OCI-LY1 (cell line): Measurements from ENCODE around the gene TMEM156.

Experiments
- H2AFZ ChIP-seq: fragments of 200-600 bp; sonication (generic), shearing (Covaris generic); 2 replicates; pipeline ENCODE4 v1.6.0; 2014; ENCODE audit warnings: antibody characterized with exemption, mild to moderate bottlenecking, low read length
- H3F3A ChIP-seq: fragments of 200-600 bp; sonication (generic), shearing (Covaris generic); 2 replicates; pipeline ENCODE4 v1.6.0; 2014; ENCODE audit warnings: mild to moderate bottlenecking, antibody characterized with exemption, low read length, moderate library complexity; ENCODE audit not compliant: insufficient read depth
- H3K27ac ChIP-seq: fragments of 200-600 bp; sonication (generic); 2 replicates; pipeline ENCODE4 v1.5.1; 2014; ENCODE audit warnings: low read length, mixed run types, mild to moderate bottlenecking, low read depth; ENCODE audit not compliant: poor library complexity, severe bottlenecking
- H3K27me3 ChIP-seq: fragments of 200-600 bp; sonication (generic); 2 replicates; pipeline ENCODE4 v1.6.0; 2014; ENCODE audit warnings: antibody characterized with exemption, mild to moderate bottlenecking, low read length, moderate library complexity; ENCODE audit not compliant: insufficient read depth
- H3K36me3 ChIP-seq: fragments of 200-600 bp; sonication (generic); 2 replicates; pipeline ENCODE4 v1.6.1; 2014; ENCODE audit warnings: mild to moderate bottlenecking, antibody characterized with exemption, low read length, moderate library complexity, mixed read lengths; ENCODE audit not compliant: insufficient read depth
- H3K4me1 ChIP-seq: fragments of 200-600 bp; sonication (generic); 2 replicates; pipeline ENCODE4 v1.5.1; 2014; ENCODE audit warnings: mild to moderate bottlenecking, low read length, moderate library complexity; ENCODE audit not compliant: insufficient read depth, severe bottlenecking
- H3K4me2 ChIP-seq: fragments of 200-600 bp; sonication (generic), shearing (Covaris generic); 2 replicates; pipeline ENCODE4 v1.6.1; 2014; ENCODE audit warnings: low read length
- H3K4me3 ChIP-seq: fragments of 200-600 bp; sonication (generic); 2 replicates; pipeline ENCODE4 v1.5.1; 2014; ENCODE audit warnings: low read length, low read depth, mild to moderate bottlenecking, mixed read lengths; ENCODE audit not compliant: poor library complexity, severe bottlenecking
- H3K79me2 ChIP-seq: fragments of 200-600 bp; shearing (Covaris generic); 2 replicates; pipeline ENCODE4 v1.6.1; 2016; ENCODE audit warnings: mixed run types, low read length, mixed read lengths; ENCODE audit not compliant: insufficient read depth
- H3K9ac ChIP-seq: fragments of 200-600 bp; sonication (generic), shearing (Covaris generic); 2 replicates; pipeline ENCODE4 v1.6.1; 2014; ENCODE audit warnings: mild to moderate bottlenecking, low read length, mixed read lengths
- H3K9me2 ChIP-seq: fragments of 200-600 bp; sonication (generic), shearing (Covaris generic); 2 replicates; pipeline ENCODE4 v1.6.1; 2014; ENCODE audit warnings: low read depth, mild to moderate bottlenecking, low read length, mixed read lengths
- H3K9me3 ChIP-seq: fragments of 200-600 bp; shearing (Covaris generic); 2 replicates; pipeline ENCODE4 v1.6.1; 2014; ENCODE audit warnings: low read length, mixed read lengths
- H4K20me1 ChIP-seq: fragments of 200-600 bp; sonication (generic), shearing (Covaris generic); 2 replicates; pipeline ENCODE4 v1.6.0; 2016; ENCODE audit warnings: mild to moderate bottlenecking, low read length; ENCODE audit not compliant: insufficient read depth
- CTCF ChIP-seq: fragments of 200-600 bp; sonication (generic), shearing (Covaris generic); IDR thresholded peaks from 2 replicates; pipeline ENCODE4 v1.5.1; 2017; ENCODE audit warnings: mild to moderate bottlenecking, antibody characterized with exemption, low read length, moderate library complexity, mixed read lengths
- EZH2 ChIP-seq: fragments of 200-600 bp; sonication (generic), shearing (Covaris generic); IDR thresholded peaks from 2 replicates; pipeline ENCODE4 v1.8.0; 2017; ENCODE audit warnings: borderline replicate concordance, mixed run types, mild to moderate bottlenecking, antibody characterized with exemption, low read length, moderate library complexity, mixed read lengths

TMEM156 gene

GRCh38 chr4:38979081-38979480, 53.1 kb downstream of the TMEM156 start:
- no peak overlapping the region for H3K27ac ChIP-seq
- H3K27me3 ChIP-seq, result no peaks in the 10 kb centered on the region
- H3K36me3 ChIP-seq, result peaks cover 60% of the 10 kb centered on the region
- H3K4me1 ChIP-seq, result no peaks in the 10 kb centered on the region
- H3K79me2 ChIP-seq, result no peaks in the 10 kb centered on the region
- no peak overlapping the region for H3K4me2 ChIP-seq
- H2AFZ ChIP-seq, result no peak overlapping the region
- TF ChIP-seq CTCF, result no peak
- TF ChIP-seq EZH2, result no peak
- H4K20me1 ChIP-seq, result no peaks in the 10 kb centered on the region
- H3F3A ChIP-seq, result no peaks in the 10 kb centered on the region
- no peaks in the 10 kb centered on the region for H3K9me3 ChIP-seq
- no peak overlapping the region for H3K9ac ChIP-seq
- H3K4me3 ChIP-seq, result no peak overlapping the region
- no peaks in the 10 kb centered on the region for H3K9me2 ChIP-seq

GRCh38 chr4:38976308-38976707, 55.9 kb downstream of the TMEM156 start:
- Histone ChIP-seq H3K79me2 (no peaks in the 10 kb centered on the region), H4K20me1 (no peaks in the 10 kb centered on the region), H3K4me2 (no peak overlapping the region), H3K36me3 (peaks cover 32% of the 10 kb centered on the region; the same call in 1 of the 2 replicates), H3K9me3 (no peaks in the 10 kb centered on the region), H3K27ac (no peak overlapping the region), H2AFZ (no peak overlapping the region), H3F3A (no peaks in the 10 kb centered on the region), H3K4me3 (no peak overlapping the region), H3K9me2 (no peaks in the 10 kb centered on the region), H3K9ac (no peak overlapping the region), H3K4me1 (no peaks in the 10 kb centered on the region), H3K27me3 (no peaks in the 10 kb centered on the region)
- TF ChIP-seq EZH2 (no peak), CTCF (no peak)

GRCh38 chr4:38968668-38969067, 63.5 kb downstream of the TMEM156 start:
- no peaks in the 10 kb centered on the region for H3K9me3 ChIP-seq
- no peaks in the 10 kb centered on the region for H3K9me2 ChIP-seq
- TF ChIP-seq EZH2 (no peak), CTCF (no peak)
- no peak overlapping the region for H3K4me2 ChIP-seq
- H3K4me3 ChIP-seq, result no peak overlapping the region
- H3F3A ChIP-seq, result no peaks in the 10 kb centered on the region
- peaks cover 57% of the 10 kb centered on the region for H3K36me3 ChIP-seq
- no peaks in the 10 kb centered on the region for H3K79me2 ChIP-seq
- H4K20me1 ChIP-seq, result no peaks in the 10 kb centered on the region
- H2AFZ ChIP-seq, result no peak overlapping the region
- no peak overlapping the region for H3K9ac ChIP-seq
- H3K4me1 ChIP-seq, result no peaks in the 10 kb centered on the region
- H3K27me3 ChIP-seq, result no peaks in the 10 kb centered on the region
- H3K27ac ChIP-seq, result no peak overlapping the region
